Inflammatory macrophage (primary cell): ENCODE data around the gene MUC13.

Experiments used
- DNase-seq, 2 donors: peaks; one replicate each; pipeline ENCODE4 v3.0.0-alpha.2; 2020 to 2022

MUC13 gene

GRCh38 chr3:124896824-124897526, 37.6 kb downstream of the MUC13 start:
- no peak for DNase-seq

GRCh38 chr3:124895756-124896155, 38.8 kb downstream of the MUC13 start:
- no peak for DNase-seq

- DNase-seq, result no peak
Measured at GRCh38 chr3:124893526-124893925, 41.0 kb downstream of the MUC13 start.

GRCh38 chr3:124890573-124891190, 43.9 kb downstream of the MUC13 start:
- DNase-seq, result no peak

GRCh38 chr3:124888482-124889441, 45.8 kb downstream of the MUC13 start:
- no peak for DNase-seq

- no peak for DNase-seq
Measured at GRCh38 chr3:124887932-124888298, 46.6 kb downstream of the MUC13 start.

- DNase-seq, result peak; percentile 26 to 57
Measured at GRCh38 chr3:124887177-124887931, 47.2 kb downstream of the MUC13 start, which contains the start of gene ITGB5. Gene ITGB5, minus strand, starts transcription at chr3:124887365. Its CDS starts 365 bp downstream, at chr3:124887000.

GRCh38 chr3:124886168-124887056, 48.1 kb downstream of the MUC13 start:
- DNase-seq, result peak; percentile 23 to 52

- DNase-seq, result no peak
Measured at GRCh38 chr3:124885466-124886167, 48.9 kb downstream of the MUC13 start.

- DNase-seq, result no peak
Measured at GRCh38 chr3:124884474-124885101, 50.0 kb downstream of the MUC13 start.

- no peak for DNase-seq
Measured at GRCh38 chr3:124883766-124884473, 50.6 kb downstream of the MUC13 start.

- no peak for DNase-seq
Measured at GRCh38 chr3:124882816-124883747, 51.5 kb downstream of the MUC13 start.

GRCh38 chr3:124881976-124882697, 52.4 kb downstream of the MUC13 start:
- no peak for DNase-seq

GRCh38 chr3:124879337-124879680, 55.2 kb downstream of the MUC13 start:
- no peak for DNase-seq

- peak; percentile 46 to 54 for DNase-seq
Measured at GRCh38 chr3:124878561-124879336, 55.8 kb downstream of the MUC13 start.

GRCh38 chr3:124877674-124878073, 56.9 kb downstream of the MUC13 start:
- DNase-seq, result no peak

- peak; percentile 76 to 78 for DNase-seq
Measured at GRCh38 chr3:124876401-124876878, 58.1 kb downstream of the MUC13 start.
